HG03095 (cell line): Measurements from ENCODE around the gene PDE9A.

ENCODE experiments used
- ATAC-seq: cut with Tn5 transposase; IDR thresholded peaks from one replicate; pipeline ENCODE4 v1.9.1; 2021; ENCODE audit warnings: moderate library complexity; ENCODE audit not compliant: unreplicated experiment

PDE9A gene

DNA sequence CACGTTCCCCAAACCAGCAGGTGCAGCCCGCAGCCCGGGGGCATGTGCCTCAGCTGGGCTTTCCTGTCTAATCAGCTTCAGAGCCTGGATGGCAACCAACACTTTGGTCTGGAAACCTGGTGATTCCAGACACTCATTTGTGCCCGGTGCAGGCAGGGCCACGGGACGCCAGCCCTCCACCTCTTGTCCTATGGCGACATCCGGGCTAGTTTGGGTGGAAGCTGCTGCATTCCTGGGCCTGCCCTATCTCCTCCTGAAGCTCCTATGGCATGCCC lies 114.1 kb downstream of the PDE9A start:
- ATAC-seq, result no peak

- no peak for ATAC-seq
These were observed 115.1 kb downstream of the PDE9A start for GRCh38 chr21:42768324-42769121.

GRCh38 chr21:42769183-42769819 lies 115.9 kb downstream of the PDE9A start:
- no peak for ATAC-seq

GRCh38 chr21:42769820-42770716 lies 116.6 kb downstream of the PDE9A start:
- no peak for ATAC-seq

GRCh38 chr21:42770717-42771502 lies 117.5 kb downstream of the PDE9A start:
- ATAC-seq, result no peak

- no peak for ATAC-seq
These were observed 118.0 kb downstream of the PDE9A start for GRCh38 chr21:42771503-42771805.

GRCh38 chr21:42775123-42775522 lies 121.7 kb downstream of the PDE9A start:
- ATAC-seq, result no peak

- no peak for ATAC-seq
These were observed 122.5 kb downstream of the PDE9A start for GRCh38 chr21:42775891-42776290.

DNA sequence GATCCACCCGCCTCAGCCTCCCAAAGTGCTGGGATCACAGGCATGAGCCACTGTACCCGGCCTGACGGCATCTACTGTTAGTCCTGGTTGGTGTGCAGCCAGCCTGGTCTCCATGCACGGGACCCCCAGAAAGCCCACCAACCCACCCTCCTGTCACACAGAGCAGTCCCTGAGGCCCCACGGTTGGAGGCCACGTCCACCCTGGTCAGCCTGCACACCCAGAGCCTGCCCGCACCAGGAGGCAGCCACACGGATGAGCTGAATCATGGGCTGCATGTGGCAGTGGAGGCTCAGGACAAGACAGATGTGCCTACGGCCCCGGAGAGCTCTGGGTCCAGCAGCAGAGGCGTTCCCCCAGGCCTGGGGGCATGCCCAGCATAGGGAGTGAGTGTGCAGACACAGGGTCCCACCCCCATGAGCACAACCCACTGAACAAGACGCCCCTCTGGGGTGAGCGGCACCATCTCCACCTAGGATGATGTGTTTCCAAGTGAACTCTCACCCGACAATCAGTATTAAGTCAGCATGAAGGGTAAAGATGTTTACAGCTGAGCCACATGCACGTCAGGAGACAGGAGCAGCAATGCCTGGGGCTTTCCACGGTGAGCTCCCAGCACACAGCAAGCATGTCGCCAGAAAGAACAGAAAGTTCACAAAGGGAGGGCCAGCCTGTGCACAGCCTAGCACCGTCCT lies 123.8 kb downstream of the PDE9A start:
- ATAC-seq, result no peak

GRCh38 chr21:42777757-42778344 lies 124.4 kb downstream of the PDE9A start:
- no peak for ATAC-seq

GRCh38 chr21:42779431-42779861 lies 126.0 kb downstream of the PDE9A start:
- no peak for ATAC-seq

- no peak for ATAC-seq
These were observed 127.2 kb downstream of the PDE9A start for GRCh38 chr21:42780617-42781016.

- no peak for ATAC-seq
These were observed 127.9 kb downstream of the PDE9A start for GRCh38 chr21:42781150-42781970.

GRCh38 chr21:42781971-42782722 lies 128.7 kb downstream of the PDE9A start:
- ATAC-seq, result no peak

GRCh38 chr21:42782723-42783242 lies 129.4 kb downstream of the PDE9A start:
- ATAC-seq, result no peak

DNA sequence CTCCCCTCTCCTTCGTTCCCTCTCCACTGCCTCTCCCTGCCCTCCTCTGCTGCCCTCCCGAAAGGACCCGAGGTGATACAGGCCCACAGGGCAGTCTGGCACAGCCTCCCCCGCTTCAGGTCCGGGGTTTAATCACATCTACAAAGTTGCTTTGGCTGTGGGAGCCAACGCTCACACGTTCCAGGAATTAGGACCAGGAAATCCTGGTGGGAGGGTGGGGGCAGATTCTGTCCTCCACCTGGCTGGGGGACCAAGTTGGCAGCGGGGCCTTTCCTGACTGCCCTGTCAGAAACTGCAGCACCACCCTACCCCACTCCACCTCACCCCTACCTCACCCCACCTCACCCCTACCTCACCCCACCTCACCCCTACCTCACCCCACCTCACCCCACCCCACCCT lies 130.9 kb downstream of the PDE9A start:
- ATAC-seq, result no peak

GRCh38 chr21:42784896-42785451 lies 131.6 kb downstream of the PDE9A start:
- ATAC-seq, result no peak
